Measurements from ENCODE around the gene TCF23.

GRCh38 chr2:27150639-27151230, 1.9 kb downstream of the TCF23 start:
- TF ChIP-seq CTCF (conservative IDR thresholded peaks at IDR 0.05) (no peak), ZFX (IDR thresholded peaks at IDR 0.05) (no peak)

Measured in C4-2B (cell line).